B cell (primary cell): ENCODE results near the gene CRTAC1.

ENCODE experiments used
- CTCF ChIP-seq: fragments of 200-600 bp; IDR thresholded peaks from one replicate; pipeline ENCODE4 v1.8.0; 2022; ENCODE audit warnings: antibody characterized with exemption, mild to moderate bottlenecking
- EZH2 ChIP-seq: IDR thresholded peaks from 2 replicates; pipeline ENCODE4 v1.6.1; 2012; ENCODE audit warnings: borderline replicate concordance, low read depth, mild to moderate bottlenecking, moderate library complexity, low read length; ENCODE audit not compliant: insufficient read depth, poor library complexity, severe bottlenecking

- no peak for TF ChIP-seq CTCF
- no peak for TF ChIP-seq EZH2
Measured at GRCh38 chr10:97904018-97904381, 126.4 kb downstream of the CRTAC1 start.
